GM23338 (cell line): ENCODE measurements around the gene CYP1B1. TPM values are rescaled to one million over a fixed set of nuclear protein-coding genes. Genes with fewer than 3 reads are reported as not detected.

Experiments used
- ATAC-seq: fragments of 200-7000 bp; cut with Tn5 transposase; 3 replicates; pipeline ENCODE4 v1.9.1; 2020
- DNase-seq: peaks from one replicate; pipeline ENCODE4 v3.0.0-alpha.2; 2015; ENCODE audit warnings: low spot score
- H2AFZ ChIP-seq: fragments of 200-600 bp; sonication (generic); 2 replicates; pipeline ENCODE4 v1.8.0; 2016; ENCODE audit warnings: antibody characterized with exemption, mild to moderate bottlenecking, moderate library complexity
- H3F3A ChIP-seq: fragments of 200-600 bp; sonication (generic); replicated peaks from 2 replicates; pipeline ENCODE4 v1.8.0; 2017; ENCODE audit warnings: antibody characterized with exemption, mixed run types, low read depth
- H3K27ac ChIP-seq: fragments of 200-600 bp; sonication (generic); 2 replicates; pipeline ENCODE4 v1.6.1; 2016; ENCODE audit warnings: low read depth
- H3K27me3 ChIP-seq: fragments of 200-600 bp; sonication (generic); 2 replicates; pipeline ENCODE4 v1.8.0; 2016; ENCODE audit warnings: mild to moderate bottlenecking, mixed run types, moderate library complexity; ENCODE audit not compliant: insufficient read depth
- H3K36me3 ChIP-seq: fragments of 200-600 bp; sonication (generic); 2 replicates; pipeline ENCODE4 v1.8.0; 2016; ENCODE audit warnings: mild to moderate bottlenecking; ENCODE audit not compliant: insufficient read depth
- H3K4me1 ChIP-seq: fragments of 200-600 bp; sonication (generic); 2 replicates; pipeline ENCODE4 v1.8.0; 2016; ENCODE audit warnings: mild to moderate bottlenecking, moderate library complexity; ENCODE audit not compliant: insufficient read depth
- H3K4me2 ChIP-seq: fragments of 200-600 bp; sonication (generic); 2 replicates; pipeline ENCODE4 v1.7.1; 2017; ENCODE audit warnings: mixed run types
- H3K4me3 ChIP-seq: fragments of 200-600 bp; sonication (generic); 2 replicates; pipeline ENCODE4 v1.6.1; 2016; ENCODE audit warnings: mixed run types
- H3K79me2 ChIP-seq: fragments of 200-600 bp; sonication (generic); replicated peaks from 2 replicates; pipeline ENCODE4 v1.8.0; 2017; ENCODE audit warnings: mild to moderate bottlenecking; ENCODE audit not compliant: insufficient read depth
- H3K9me2 ChIP-seq: fragments of 200-600 bp; sonication (generic); 2 replicates; pipeline ENCODE4 v1.8.0; 2017; ENCODE audit not compliant: insufficient read depth
- H4K20me1 ChIP-seq: fragments of 200-600 bp; sonication (generic); replicated peaks from 2 replicates; pipeline ENCODE4 v1.8.0; 2017; ENCODE audit warnings: mild to moderate bottlenecking; ENCODE audit not compliant: insufficient read depth
- H3K27ac Mint-ChIP-seq: 2 replicates; pipeline ENCODE4 v1.8.0; 2020; ENCODE audit warnings: inconsistent platforms, mild to moderate bottlenecking, moderate library complexity, mixed read lengths
- H3K27me3 Mint-ChIP-seq: 3 replicates; pipeline ENCODE4 v1.8.0; 2022; ENCODE audit warnings: low read depth, mild to moderate bottlenecking, moderate library complexity, mixed read lengths, inconsistent platforms; ENCODE audit not compliant: insufficient read depth, poor library complexity
- H3K36me3 Mint-ChIP-seq: 3 replicates; pipeline ENCODE4 v1.8.0; 2021; ENCODE audit warnings: low read depth, mild to moderate bottlenecking, inconsistent platforms, moderate library complexity, mixed read lengths
- H3K4me1 Mint-ChIP-seq: 3 replicates; pipeline ENCODE4 v1.8.0; 2020; ENCODE audit warnings: mild to moderate bottlenecking, inconsistent platforms, mixed read lengths
- H3K4me3 Mint-ChIP-seq: 3 replicates; pipeline ENCODE4 v1.8.0; 2021; ENCODE audit warnings: moderate library complexity, mild to moderate bottlenecking, inconsistent platforms, mixed read lengths
- H3K9me3 Mint-ChIP-seq: 3 replicates; pipeline ENCODE4 v1.8.0; 2020; ENCODE audit warnings: moderate library complexity, mild to moderate bottlenecking, inconsistent platforms, mixed read lengths
- CREB1 ChIP-seq: fragments of 250-450 bp; sonication (Bioruptor Pico); IDR thresholded peaks from 2 replicates; pipeline ENCODE4 v1.5.0; 2020; ENCODE audit warnings: low read depth, mild to moderate bottlenecking, moderate library complexity
- EZH2 ChIP-seq: fragments of 200-600 bp; sonication (generic); IDR thresholded peaks from one replicate; pipeline ENCODE4 v1.8.0; 2017; ENCODE audit warnings: antibody characterized with exemption, mild to moderate bottlenecking, low read depth; ENCODE audit not compliant: unreplicated experiment
- EZH2phosphoT487 ChIP-seq: fragments of 200-600 bp; sonication (generic); IDR thresholded peaks from one replicate; pipeline ENCODE4 v1.8.1; 2018; ENCODE audit warnings: antibody characterized with exemption; ENCODE audit not compliant: unreplicated experiment
- JUNB ChIP-seq: IDR thresholded peaks from one replicate; pipeline ENCODE4 v1.6.1; 2016; ENCODE audit warnings: antibody characterized with exemption; ENCODE audit not compliant: unreplicated experiment
- NANOG ChIP-seq: IDR thresholded peaks from 2 replicates; pipeline ENCODE4 v1.6.1; 2016; ENCODE audit warnings: antibody characterized with exemption, borderline replicate concordance
- POLR2AphosphoS5 ChIP-seq: IDR thresholded peaks from 2 replicates; pipeline ENCODE4 v1.6.1; 2016; ENCODE audit warnings: antibody characterized with exemption, low read depth
- STAT1 ChIP-seq: IDR thresholded peaks from one replicate; pipeline ENCODE4 v1.6.1; 2016; ENCODE audit warnings: antibody characterized with exemption; ENCODE audit not compliant: unreplicated experiment
- ZNF114 ChIP-seq: fragments of 250-450 bp; sonication (Bioruptor Pico); IDR thresholded peaks from 2 replicates; pipeline ENCODE4 v1.5.0; 2020; ENCODE audit warnings: mild to moderate bottlenecking, moderate library complexity
- ZNF331 ChIP-seq: fragments of 250-450 bp; sonication (Bioruptor Pico); IDR thresholded peaks from 2 replicates; pipeline ENCODE4 v1.5.0; 2020; ENCODE audit warnings: low read depth, mild to moderate bottlenecking, moderate library complexity
- polyA plus RNA-seq: library from polyadenylated mRNA; unstranded; fragments of >200 nt; fragmentation: Nextera tagmentation; extraction: Ambion mirVana; gene quantifications from 2 replicates; pipeline ENCODE4 v1.2.1, GENCODE V29; 2016
- total RNA-seq: library from RNA; depleted of rRNA; stranded (reverse); fragments of >200 nt; shearing (Covaris generic); gene quantifications from 2 replicates; pipeline ENCODE4 v1.2.3, GENCODE V29; 2014
- TF ChIP-seq, protein P1 (sequence below): IDR thresholded peaks from one replicate; pipeline ENCODE4 v1.6.1; 2018; ENCODE audit warnings: antibody characterized with exemption; ENCODE audit not compliant: unreplicated experiment
- TF ChIP-seq, protein P2 (sequence below): IDR thresholded peaks from 2 replicates; pipeline ENCODE4 v1.6.1; 2016; ENCODE audit warnings: antibody characterized with exemption
- TF ChIP-seq, protein P3 (sequence below): fragments of 250-450 bp; sonication (Bioruptor Pico); IDR thresholded peaks from 2 replicates; pipeline ENCODE4 v1.5.0; 2020; ENCODE audit warnings: mild to moderate bottlenecking, moderate library complexity
- TF ChIP-seq, protein P4 (sequence below), 2 experiments: fragments of 200-600 bp in 1 of 2; sonication (generic) in 1 of 2; conservative IDR thresholded peaks; 2 replicates each; pipeline versions ENCODE4 v1.5.1 to v1.6.1; 2016 to 2017; ENCODE audit warnings: antibody characterized with exemption in 2 of 2, low read depth in 2 of 2, mild to moderate bottlenecking in 2 of 2, moderate library complexity in 1 of 2

CYP1B1 gene
- total and polyA plus RNA-seq, 2 experiments from 2014 or later: 3.3 to 6.2 TPM

DNA sequence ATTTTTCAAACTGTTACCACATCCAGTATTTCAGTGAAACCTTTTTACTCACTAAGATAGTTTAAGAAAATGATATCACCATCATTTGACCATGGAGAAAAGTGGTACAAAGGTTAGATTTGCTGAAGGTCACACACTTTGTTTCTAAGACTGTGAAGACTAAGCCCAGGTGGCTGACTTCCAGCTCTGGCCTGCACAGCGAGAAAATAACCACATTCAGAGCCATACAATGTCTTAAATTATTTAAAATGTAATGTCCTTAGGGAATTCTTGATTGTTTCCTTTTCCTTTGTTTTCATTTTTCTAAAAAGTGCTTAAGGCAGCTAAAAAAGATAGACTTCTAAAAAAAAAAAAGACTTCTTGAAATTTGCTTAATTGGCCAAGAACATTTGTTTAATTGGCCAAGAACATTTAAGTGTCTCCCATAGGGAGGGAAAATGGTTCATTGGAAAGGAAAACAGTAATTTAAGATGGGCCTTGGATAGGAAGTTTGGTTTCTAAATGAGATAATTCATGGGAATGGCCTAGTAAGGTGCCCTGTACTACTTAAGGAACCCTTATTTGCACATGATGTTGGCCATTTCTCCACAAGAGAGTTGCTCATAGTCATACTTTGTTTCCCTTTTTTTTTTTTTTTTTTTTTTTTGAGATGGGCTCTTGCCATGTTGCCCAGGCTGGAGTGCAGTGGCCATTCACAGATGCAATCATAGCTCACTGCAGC, 45.2 kb downstream of the CYP1B1 start:
- H3K4me1 ChIP-seq: no peaks in the 10 kb centered on the region
- H3K9me3 Mint-ChIP-seq: no peaks in the 10 kb centered on the region
- no peaks in the 10 kb centered on the region for H3K9me2 ChIP-seq
- no peak overlapping the region for H2AFZ ChIP-seq
- no peak overlapping the region for H3K27ac ChIP-seq
- no peaks in the 10 kb centered on the region for H3K27me3 Mint-ChIP-seq
- H3K27ac Mint-ChIP-seq: no peak overlapping the region
- no peaks in the 10 kb centered on the region for H3K36me3 Mint-ChIP-seq
- no peak overlapping the region for H3K4me3 Mint-ChIP-seq
- TF ChIP-seq, protein P1, sequence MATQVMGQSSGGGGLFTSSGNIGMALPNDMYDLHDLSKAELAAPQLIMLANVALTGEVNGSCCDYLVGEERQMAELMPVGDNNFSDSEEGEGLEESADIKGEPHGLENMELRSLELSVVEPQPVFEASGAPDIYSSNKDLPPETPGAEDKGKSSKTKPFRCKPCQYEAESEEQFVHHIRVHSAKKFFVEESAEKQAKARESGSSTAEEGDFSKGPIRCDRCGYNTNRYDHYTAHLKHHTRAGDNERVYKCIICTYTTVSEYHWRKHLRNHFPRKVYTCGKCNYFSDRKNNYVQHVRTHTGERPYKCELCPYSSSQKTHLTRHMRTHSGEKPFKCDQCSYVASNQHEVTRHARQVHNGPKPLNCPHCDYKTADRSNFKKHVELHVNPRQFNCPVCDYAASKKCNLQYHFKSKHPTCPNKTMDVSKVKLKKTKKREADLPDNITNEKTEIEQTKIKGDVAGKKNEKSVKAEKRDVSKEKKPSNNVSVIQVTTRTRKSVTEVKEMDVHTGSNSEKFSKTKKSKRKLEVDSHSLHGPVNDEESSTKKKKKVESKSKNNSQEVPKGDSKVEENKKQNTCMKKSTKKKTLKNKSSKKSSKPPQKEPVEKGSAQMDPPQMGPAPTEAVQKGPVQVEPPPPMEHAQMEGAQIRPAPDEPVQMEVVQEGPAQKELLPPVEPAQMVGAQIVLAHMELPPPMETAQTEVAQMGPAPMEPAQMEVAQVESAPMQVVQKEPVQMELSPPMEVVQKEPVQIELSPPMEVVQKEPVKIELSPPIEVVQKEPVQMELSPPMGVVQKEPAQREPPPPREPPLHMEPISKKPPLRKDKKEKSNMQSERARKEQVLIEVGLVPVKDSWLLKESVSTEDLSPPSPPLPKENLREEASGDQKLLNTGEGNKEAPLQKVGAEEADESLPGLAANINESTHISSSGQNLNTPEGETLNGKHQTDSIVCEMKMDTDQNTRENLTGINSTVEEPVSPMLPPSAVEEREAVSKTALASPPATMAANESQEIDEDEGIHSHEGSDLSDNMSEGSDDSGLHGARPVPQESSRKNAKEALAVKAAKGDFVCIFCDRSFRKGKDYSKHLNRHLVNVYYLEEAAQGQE: no peak
- TF ChIP-seq EZH2phosphoT487: no peak
- TF ChIP-seq NANOG: no peak
- TF ChIP-seq EZH2: no peak
- TF ChIP-seq ZNF114 (CRISPR knock-in tag): no peak
- TF ChIP-seq, protein P2, sequence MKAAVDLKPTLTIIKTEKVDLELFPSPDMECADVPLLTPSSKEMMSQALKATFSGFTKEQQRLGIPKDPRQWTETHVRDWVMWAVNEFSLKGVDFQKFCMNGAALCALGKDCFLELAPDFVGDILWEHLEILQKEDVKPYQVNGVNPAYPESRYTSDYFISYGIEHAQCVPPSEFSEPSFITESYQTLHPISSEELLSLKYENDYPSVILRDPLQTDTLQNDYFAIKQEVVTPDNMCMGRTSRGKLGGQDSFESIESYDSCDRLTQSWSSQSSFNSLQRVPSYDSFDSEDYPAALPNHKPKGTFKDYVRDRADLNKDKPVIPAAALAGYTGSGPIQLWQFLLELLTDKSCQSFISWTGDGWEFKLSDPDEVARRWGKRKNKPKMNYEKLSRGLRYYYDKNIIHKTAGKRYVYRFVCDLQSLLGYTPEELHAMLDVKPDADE: no peak
- TF ChIP-seq ZNF331 (CRISPR knock-in tag): no peak
- TF ChIP-seq, protein P3, sequence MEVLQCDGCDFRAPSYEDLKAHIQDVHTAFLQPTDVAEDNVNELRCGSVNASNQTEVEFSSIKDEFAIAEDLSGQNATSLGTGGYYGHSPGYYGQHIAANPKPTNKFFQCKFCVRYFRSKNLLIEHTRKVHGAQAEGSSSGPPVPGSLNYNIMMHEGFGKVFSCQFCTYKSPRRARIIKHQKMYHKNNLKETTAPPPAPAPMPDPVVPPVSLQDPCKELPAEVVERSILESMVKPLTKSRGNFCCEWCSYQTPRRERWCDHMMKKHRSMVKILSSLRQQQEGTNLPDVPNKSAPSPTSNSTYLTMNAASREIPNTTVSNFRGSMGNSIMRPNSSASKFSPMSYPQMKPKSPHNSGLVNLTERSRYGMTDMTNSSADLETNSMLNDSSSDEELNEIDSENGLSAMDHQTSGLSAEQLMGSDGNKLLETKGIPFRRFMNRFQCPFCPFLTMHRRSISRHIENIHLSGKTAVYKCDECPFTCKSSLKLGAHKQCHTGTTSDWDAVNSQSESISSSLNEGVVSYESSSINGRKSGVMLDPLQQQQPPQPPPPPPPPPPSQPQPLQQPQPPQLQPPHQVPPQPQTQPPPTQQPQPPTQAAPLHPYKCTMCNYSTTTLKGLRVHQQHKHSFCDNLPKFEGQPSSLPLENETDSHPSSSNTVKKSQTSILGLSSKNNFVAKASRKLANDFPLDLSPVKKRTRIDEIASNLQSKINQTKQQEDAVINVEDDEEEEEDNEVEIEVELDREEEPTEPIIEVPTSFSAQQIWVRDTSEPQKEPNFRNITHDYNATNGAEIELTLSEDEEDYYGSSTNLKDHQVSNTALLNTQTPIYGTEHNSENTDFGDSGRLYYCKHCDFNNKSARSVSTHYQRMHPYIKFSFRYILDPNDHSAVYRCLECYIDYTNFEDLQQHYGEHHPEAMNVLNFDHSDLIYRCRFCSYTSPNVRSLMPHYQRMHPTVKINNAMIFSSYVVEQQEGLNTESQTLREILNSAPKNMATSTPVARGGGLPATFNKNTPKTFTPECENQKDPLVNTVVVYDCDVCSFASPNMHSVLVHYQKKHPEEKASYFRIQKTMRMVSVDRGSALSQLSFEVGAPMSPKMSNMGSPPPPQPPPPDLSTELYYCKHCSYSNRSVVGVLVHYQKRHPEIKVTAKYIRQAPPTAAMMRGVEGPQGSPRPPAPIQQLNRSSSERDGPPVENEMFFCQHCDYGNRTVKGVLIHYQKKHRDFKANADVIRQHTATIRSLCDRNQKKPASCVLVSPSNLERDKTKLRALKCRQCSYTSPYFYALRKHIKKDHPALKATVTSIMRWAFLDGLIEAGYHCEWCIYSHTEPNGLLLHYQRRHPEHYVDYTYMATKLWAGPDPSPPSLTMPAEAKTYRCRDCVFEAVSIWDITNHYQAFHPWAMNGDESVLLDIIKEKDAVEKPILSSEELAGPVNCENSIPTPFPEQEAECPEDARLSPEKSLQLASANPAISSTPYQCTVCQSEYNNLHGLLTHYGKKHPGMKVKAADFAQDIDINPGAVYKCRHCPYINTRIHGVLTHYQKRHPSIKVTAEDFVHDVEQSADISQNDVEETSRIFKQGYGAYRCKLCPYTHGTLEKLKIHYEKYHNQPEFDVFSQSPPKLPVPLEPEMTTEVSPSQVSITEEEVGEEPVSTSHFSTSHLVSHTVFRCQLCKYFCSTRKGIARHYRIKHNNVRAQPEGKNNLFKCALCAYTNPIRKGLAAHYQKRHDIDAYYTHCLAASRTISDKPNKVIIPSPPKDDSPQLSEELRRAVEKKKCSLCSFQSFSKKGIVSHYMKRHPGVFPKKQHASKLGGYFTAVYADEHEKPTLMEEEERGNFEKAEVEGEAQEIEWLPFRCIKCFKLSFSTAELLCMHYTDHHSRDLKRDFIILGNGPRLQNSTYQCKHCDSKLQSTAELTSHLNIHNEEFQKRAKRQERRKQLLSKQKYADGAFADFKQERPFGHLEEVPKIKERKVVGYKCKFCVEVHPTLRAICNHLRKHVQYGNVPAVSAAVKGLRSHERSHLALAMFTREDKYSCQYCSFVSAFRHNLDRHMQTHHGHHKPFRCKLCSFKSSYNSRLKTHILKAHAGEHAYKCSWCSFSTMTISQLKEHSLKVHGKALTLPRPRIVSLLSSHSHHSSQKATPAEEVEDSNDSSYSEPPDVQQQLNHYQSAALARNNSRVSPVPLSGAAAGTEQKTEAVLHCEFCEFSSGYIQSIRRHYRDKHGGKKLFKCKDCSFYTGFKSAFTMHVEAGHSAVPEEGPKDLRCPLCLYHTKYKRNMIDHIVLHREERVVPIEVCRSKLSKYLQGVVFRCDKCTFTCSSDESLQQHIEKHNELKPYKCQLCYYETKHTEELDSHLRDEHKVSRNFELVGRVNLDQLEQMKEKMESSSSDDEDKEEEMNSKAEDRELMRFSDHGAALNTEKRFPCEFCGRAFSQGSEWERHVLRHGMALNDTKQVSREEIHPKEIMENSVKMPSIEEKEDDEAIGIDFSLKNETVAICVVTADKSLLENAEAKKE (CRISPR knock-in tag): no peak
- TF ChIP-seq CREB1 (CRISPR knock-in tag): no peak
- TF ChIP-seq POLR2AphosphoS5: no peak
- TF ChIP-seq STAT1: no peak
- TF ChIP-seq, protein P4, sequence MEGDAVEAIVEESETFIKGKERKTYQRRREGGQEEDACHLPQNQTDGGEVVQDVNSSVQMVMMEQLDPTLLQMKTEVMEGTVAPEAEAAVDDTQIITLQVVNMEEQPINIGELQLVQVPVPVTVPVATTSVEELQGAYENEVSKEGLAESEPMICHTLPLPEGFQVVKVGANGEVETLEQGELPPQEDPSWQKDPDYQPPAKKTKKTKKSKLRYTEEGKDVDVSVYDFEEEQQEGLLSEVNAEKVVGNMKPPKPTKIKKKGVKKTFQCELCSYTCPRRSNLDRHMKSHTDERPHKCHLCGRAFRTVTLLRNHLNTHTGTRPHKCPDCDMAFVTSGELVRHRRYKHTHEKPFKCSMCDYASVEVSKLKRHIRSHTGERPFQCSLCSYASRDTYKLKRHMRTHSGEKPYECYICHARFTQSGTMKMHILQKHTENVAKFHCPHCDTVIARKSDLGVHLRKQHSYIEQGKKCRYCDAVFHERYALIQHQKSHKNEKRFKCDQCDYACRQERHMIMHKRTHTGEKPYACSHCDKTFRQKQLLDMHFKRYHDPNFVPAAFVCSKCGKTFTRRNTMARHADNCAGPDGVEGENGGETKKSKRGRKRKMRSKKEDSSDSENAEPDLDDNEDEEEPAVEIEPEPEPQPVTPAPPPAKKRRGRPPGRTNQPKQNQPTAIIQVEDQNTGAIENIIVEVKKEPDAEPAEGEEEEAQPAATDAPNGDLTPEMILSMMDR (conservative IDR thresholded peaks at IDR 0.05; ENCODE audit: low read depth in 2 of 2): no peak
- no peak for TF ChIP-seq JUNB
- H3K4me1 Mint-ChIP-seq: peaks cover 5% of the 10 kb centered on the region; the same call in 2 of the 3 replicates
- no peak for ATAC-seq
- H3F3A ChIP-seq: no peaks in the 10 kb centered on the region
- H3K36me3 ChIP-seq: no peaks in the 10 kb centered on the region
- H3K79me2 ChIP-seq: no peaks in the 10 kb centered on the region
- H3K27me3 ChIP-seq: no peaks in the 10 kb centered on the region
- H3K4me2 ChIP-seq: no peak overlapping the region
- DNase-seq: no peak
- H4K20me1 ChIP-seq: no peaks in the 10 kb centered on the region
- H3K4me3 ChIP-seq: no peak overlapping the region
